Loucy (cell line): ENCODE data around the gene RPL4.

ENCODE experiments used
- EZH2phosphoT487 ChIP-seq: fragments of 200-600 bp; IDR thresholded peaks from 2 replicates; pipeline ENCODE4 v1.6.1; 2018; ENCODE audit warnings: antibody characterized with exemption, mild to moderate bottlenecking, moderate library complexity, borderline replicate concordance
- TF ChIP-seq, protein P1 (sequence below): fragments of 200-600 bp; sonication (generic); conservative IDR thresholded peaks from 2 replicates; pipeline ENCODE4 v1.5.1; 2014; ENCODE audit warnings: mild to moderate bottlenecking, antibody characterized with exemption, low read length

DNA sequence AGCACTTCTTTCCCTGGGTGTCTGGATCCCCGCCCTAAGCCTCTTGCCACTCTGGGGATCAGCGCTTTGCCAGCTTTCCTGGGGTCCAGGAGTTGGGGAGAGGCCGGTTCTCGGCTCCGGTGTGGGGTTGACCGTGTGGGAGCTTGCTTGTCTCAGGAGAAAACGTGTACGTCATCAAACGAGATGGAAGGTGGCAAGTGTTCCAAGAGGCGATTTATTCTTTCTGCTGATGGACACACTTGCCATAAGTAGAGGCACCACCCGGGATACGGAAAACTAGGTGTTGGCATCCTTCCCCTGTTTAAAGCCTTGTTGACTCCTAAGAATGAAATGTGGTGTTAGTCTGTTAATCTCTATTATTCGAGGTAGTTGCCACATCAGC, 766 bp upstream of the RPL4 start:
- TF ChIP-seq, protein P1, sequence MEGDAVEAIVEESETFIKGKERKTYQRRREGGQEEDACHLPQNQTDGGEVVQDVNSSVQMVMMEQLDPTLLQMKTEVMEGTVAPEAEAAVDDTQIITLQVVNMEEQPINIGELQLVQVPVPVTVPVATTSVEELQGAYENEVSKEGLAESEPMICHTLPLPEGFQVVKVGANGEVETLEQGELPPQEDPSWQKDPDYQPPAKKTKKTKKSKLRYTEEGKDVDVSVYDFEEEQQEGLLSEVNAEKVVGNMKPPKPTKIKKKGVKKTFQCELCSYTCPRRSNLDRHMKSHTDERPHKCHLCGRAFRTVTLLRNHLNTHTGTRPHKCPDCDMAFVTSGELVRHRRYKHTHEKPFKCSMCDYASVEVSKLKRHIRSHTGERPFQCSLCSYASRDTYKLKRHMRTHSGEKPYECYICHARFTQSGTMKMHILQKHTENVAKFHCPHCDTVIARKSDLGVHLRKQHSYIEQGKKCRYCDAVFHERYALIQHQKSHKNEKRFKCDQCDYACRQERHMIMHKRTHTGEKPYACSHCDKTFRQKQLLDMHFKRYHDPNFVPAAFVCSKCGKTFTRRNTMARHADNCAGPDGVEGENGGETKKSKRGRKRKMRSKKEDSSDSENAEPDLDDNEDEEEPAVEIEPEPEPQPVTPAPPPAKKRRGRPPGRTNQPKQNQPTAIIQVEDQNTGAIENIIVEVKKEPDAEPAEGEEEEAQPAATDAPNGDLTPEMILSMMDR = no peak
- TF ChIP-seq EZH2phosphoT487 = no peak
